DND-41 (cell line): ENCODE data around the gene CYP27A1.

Experiments
- ATAC-seq: fragments of 200-7000 bp; cut with Tn5 transposase; 3 replicates; pipeline ENCODE4 v1.9.1; 2021; ENCODE audit warnings: low read depth; ENCODE audit not compliant: insufficient read depth
- DNase-seq: peaks from one replicate; pipeline ENCODE4 v3.0.0-alpha.2; 2020
- H2AFZ ChIP-seq: 2 replicates; pipeline ENCODE4 v1.6.0; 2012; ENCODE audit warnings: low read depth, low read length
- H3K27ac ChIP-seq: 2 replicates; pipeline ENCODE4 v1.5.1; 2012; ENCODE audit warnings: low read length, inconsistent platforms
- H3K27me3 ChIP-seq: fragments of 200-600 bp; sonication (generic); 2 replicates; pipeline ENCODE4 v1.6.0; 2012; ENCODE audit warnings: low read length, mild to moderate bottlenecking, inconsistent platforms; ENCODE audit not compliant: insufficient read depth, poor library complexity
- H3K36me3 ChIP-seq: 2 replicates; pipeline ENCODE4 v1.5.1; 2012; ENCODE audit warnings: low read length, inconsistent platforms; ENCODE audit not compliant: insufficient read depth
- H3K4me1 ChIP-seq: 2 replicates; pipeline ENCODE4 v1.5.1; 2012; ENCODE audit warnings: mild to moderate bottlenecking, low read length; ENCODE audit not compliant: insufficient read depth
- H3K4me2 ChIP-seq: 2 replicates; pipeline ENCODE4 v1.6.0; 2012; ENCODE audit warnings: mild to moderate bottlenecking, moderate library complexity, low read length, inconsistent platforms; ENCODE audit not compliant: insufficient read depth
- H3K4me3 ChIP-seq, 2 experiments: fragments of 200-600 bp in 1 of 2; shearing (Covaris generic) in 1 of 2; 2 replicates each; pipeline ENCODE4 v1.5.1; 2012 to 2016; ENCODE audit warnings: inconsistent platforms in 2 of 2, low read length in 2 of 2, mild to moderate bottlenecking in 2 of 2, low read depth in 1 of 2, moderate library complexity in 1 of 2
- H3K79me2 ChIP-seq: 2 replicates; pipeline ENCODE4 v1.6.0; 2012; ENCODE audit warnings: low read length, inconsistent platforms; ENCODE audit not compliant: insufficient read depth
- H3K9ac ChIP-seq: 2 replicates; pipeline ENCODE4 v1.6.0; 2012; ENCODE audit warnings: low read depth, mild to moderate bottlenecking, inconsistent platforms, low read length, moderate library complexity
- H3K9me3 ChIP-seq: 2 replicates; pipeline ENCODE4 v1.5.1; 2012; ENCODE audit warnings: low read length, moderate library complexity, mild to moderate bottlenecking, inconsistent platforms; ENCODE audit not compliant: insufficient read depth, severe bottlenecking
- H4K20me1 ChIP-seq: 2 replicates; pipeline ENCODE4 v1.6.0; 2012; ENCODE audit warnings: low read length; ENCODE audit not compliant: insufficient read depth
- EZH2 ChIP-seq: IDR thresholded peaks from 3 replicates; pipeline ENCODE4 v1.6.1; 2012; ENCODE audit warnings: borderline replicate concordance, low read depth, mild to moderate bottlenecking, moderate library complexity, low read length, inconsistent platforms; ENCODE audit not compliant: severe bottlenecking
- TF ChIP-seq, protein P1 (sequence below): IDR thresholded peaks from 2 replicates; pipeline ENCODE4 v1.5.1; 2012; ENCODE audit warnings: borderline replicate concordance, low read length, moderate library complexity, mild to moderate bottlenecking; ENCODE audit not compliant: poor library complexity, severe bottlenecking; ENCODE audit errors: extremely low read depth

The CYP27A1 gene

DNA sequence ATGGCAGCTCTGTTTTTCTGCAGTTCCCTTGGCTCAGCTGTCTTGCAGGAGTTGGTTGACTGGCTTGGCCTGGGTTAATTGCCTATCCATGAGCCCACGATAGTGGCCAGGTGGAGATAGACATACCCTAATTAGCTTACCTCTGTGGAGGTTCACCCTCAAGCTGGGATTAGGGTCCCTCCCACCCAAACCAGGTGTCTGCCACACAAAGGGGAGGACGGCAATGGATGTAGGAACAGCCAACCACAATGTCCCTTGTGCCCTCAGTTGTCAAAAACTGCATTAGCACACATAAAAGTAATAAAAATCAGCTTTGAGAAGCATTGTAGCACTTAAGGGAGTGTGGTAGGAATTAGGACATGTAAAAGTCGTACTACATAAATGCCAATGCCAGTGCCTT lies 4.2 kb downstream of the CYP27A1 start:
- DNase-seq = no peak
- Histone ChIP-seq H3K27ac (no peak overlapping the region), H3K4me3 (no peak overlapping the region)

DNA sequence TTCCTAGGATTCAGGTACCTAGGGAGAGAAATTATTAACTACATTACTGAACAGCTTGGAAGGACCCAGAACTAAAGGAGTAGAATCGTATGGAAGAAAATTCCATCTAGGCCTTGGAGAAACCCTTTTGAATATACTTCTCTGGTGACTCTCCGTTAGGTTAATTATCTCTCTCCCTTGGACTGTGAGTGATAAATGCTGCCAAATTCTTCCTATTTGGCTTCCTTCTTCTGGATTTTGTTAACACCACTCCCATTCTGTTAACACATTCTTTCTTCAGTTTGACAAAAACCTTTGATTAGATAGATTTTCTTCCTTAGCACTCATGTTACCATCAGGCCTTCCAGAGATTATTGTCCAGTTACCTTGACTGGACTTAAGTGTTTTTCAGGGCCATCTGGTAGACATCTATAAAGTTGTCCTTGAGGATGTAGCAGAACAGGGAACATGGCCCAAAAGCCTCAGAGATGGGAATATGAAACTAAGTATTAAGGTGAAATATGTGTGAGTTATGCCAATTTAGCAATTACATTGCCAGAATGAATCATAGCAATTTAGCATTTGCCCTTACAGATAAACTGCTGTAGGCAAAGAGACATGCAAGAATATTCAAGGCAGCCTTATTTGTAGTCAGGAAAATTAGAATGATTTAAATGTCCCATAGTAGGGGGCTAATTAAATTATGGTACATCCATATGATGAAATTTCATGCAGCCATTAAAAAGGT lies 6.7 kb downstream of the CYP27A1 start:
- Histone ChIP-seq H3K4me2 (no peak overlapping the region), H2AFZ (no peak overlapping the region), H4K20me1 (no peaks in the 10 kb centered on the region; the same call in 1 of the 2 replicates), H3K27me3 (no peaks in the 10 kb centered on the region), H3K4me1 (no peaks in the 10 kb centered on the region), H3K9ac (no peak overlapping the region), H3K36me3 (no peaks in the 10 kb centered on the region), H3K9me3 (no peaks in the 10 kb centered on the region), H3K79me2 (no peaks in the 10 kb centered on the region), H3K4me3 (no peak overlapping the region), H3K27ac (no peak overlapping the region)
- no peak for DNase-seq
- TF ChIP-seq, protein P1, sequence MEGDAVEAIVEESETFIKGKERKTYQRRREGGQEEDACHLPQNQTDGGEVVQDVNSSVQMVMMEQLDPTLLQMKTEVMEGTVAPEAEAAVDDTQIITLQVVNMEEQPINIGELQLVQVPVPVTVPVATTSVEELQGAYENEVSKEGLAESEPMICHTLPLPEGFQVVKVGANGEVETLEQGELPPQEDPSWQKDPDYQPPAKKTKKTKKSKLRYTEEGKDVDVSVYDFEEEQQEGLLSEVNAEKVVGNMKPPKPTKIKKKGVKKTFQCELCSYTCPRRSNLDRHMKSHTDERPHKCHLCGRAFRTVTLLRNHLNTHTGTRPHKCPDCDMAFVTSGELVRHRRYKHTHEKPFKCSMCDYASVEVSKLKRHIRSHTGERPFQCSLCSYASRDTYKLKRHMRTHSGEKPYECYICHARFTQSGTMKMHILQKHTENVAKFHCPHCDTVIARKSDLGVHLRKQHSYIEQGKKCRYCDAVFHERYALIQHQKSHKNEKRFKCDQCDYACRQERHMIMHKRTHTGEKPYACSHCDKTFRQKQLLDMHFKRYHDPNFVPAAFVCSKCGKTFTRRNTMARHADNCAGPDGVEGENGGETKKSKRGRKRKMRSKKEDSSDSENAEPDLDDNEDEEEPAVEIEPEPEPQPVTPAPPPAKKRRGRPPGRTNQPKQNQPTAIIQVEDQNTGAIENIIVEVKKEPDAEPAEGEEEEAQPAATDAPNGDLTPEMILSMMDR = no peak
- no peak for TF ChIP-seq EZH2
- ATAC-seq = no peak

More for the DNA sequence above, 4.2 kb downstream of the CYP27A1 start:
- TF ChIP-seq, protein P1 = no peak
- TF ChIP-seq EZH2 = no peak
- Histone ChIP-seq H3K4me1 (no peaks in the 10 kb centered on the region), H2AFZ (no peak overlapping the region), H3K9me3 (no peaks in the 10 kb centered on the region), H4K20me1 (no peaks in the 10 kb centered on the region; the same call in 1 of the 2 replicates), H3K4me2 (no peak overlapping the region), H3K27me3 (no peaks in the 10 kb centered on the region), H3K9ac (no peak overlapping the region), H3K36me3 (no peaks in the 10 kb centered on the region), H3K79me2 (no peaks in the 10 kb centered on the region)
- ATAC-seq = no peak

DNA sequence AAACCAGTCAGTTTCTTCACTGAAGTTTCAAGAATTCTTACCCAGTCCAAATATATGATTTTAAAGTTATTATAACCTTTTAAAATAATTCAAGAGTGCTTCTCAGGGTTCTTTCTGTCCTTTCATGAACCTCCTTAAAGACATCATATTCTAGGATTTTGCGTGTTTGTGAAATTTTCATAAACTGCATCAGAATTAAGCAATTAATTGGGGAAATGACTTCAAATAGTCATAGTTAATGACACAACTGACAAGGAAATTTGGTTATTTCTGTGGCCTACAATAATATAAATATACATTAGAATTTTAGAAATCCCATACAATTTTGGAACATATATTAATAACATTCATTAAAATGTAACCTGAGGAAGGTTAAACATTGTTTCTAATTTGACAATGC lies 10.5 kb downstream of the CYP27A1 start:
- DNase-seq (no peak), ATAC-seq (no peak)
- H3K4me2 ChIP-seq = no peak overlapping the region
- no peaks in the 10 kb centered on the region for H4K20me1 ChIP-seq
- H3K36me3 ChIP-seq = no peaks in the 10 kb centered on the region
- H2AFZ ChIP-seq = no peak overlapping the region
- H3K79me2 ChIP-seq = no peaks in the 10 kb centered on the region
- no peak overlapping the region for H3K27ac ChIP-seq
- no peak overlapping the region for H3K4me3 ChIP-seq
- H3K27me3 ChIP-seq = no peaks in the 10 kb centered on the region
- H3K9me3 ChIP-seq = no peaks in the 10 kb centered on the region
- TF ChIP-seq, protein P1 = no peak
- H3K9ac ChIP-seq = no peak overlapping the region
- H3K4me1 ChIP-seq = no peaks in the 10 kb centered on the region
